ENCODE data around the gene POLD2. TPM values are rescaled to one million over a fixed set of nuclear protein-coding genes. Genes with fewer than 3 reads are reported as not detected.

POLD2 gene
- total and polyA plus RNA-seq, 2 of the 8 experiments (the other 6 are each of a cell fraction or from before 2014, with no cell fraction given): 148 to 214 TPM

DNA sequence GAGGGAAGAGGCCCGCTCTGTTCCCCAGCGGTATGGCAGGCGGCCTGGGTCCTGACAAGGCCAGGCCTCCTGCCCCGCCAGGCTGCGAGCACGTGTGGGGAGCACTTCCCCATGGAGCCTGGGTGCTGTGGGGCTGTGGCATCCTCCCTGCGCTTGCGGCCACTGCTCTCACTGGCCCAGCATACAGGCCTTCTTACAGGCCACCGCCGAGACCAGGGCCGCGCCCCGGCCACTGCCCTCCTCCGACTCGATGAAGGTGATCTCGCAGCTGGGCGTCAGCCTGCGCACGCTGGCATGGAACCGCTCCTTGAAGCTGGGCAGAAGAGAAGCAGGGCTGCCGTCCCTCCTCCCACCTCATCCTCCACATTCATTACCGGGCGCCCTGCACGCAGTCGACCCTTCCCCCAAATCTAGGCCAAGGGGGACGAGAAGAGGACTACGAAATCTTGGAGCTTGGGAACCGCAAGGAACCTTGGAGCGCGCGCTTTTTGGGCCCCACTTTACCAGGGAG, 21.7 kb upstream of the POLD2 start:
- H4K91ac ChIP-seq (replicated peaks; ENCODE audit: insufficient read length, low read length): peak overlapping the region; percentile 51
- peaks cover 0 to 20% (median 8%) of the 10 kb centered on the region in 4 experiments; a peak in 4 of 7 replicates for H3K4me1 ChIP-seq (replicated peaks in 1 of 4; ENCODE audit: control insufficient read depth in 3 of 4, insufficient read depth in 4 of 4, low read length in 3 of 4)
- no peak overlapping the region for H3K23ac ChIP-seq (ENCODE audit: insufficient read length)
- no peaks in the 10 kb centered on the region for H3K36me3 ChIP-seq (ENCODE audit: control insufficient read depth in 2 of 4, insufficient read depth in 4 of 4, low read length in 3 of 4)
- no peaks in the 10 kb centered on the region for H4K20me1 ChIP-seq (replicated peaks in 1 of 2; ENCODE audit: control insufficient read depth in 1 of 2, insufficient read depth in 2 of 2, low read length in 2 of 2)
- FAIRE-seq (no peak), DNase-seq (ENCODE audit: low read depth in 1 of 2, low spot score in 2 of 2) (no peak)
- no peaks in the 10 kb centered on the region for H3K79me2 ChIP-seq (ENCODE audit: control insufficient read depth in 1 of 2, insufficient read depth in 2 of 2, low read length in 2 of 2)
- H4K5ac ChIP-seq (ENCODE audit: insufficient read length, low read depth, low read length): no peak overlapping the region
- peak overlapping the region in 3 of 4 experiments; percentile 12 to 68 (median 30); a peak in 5 of 8 replicates for H3K4me3 ChIP-seq (ENCODE audit: extremely low read depth in 1 of 4, insufficient read depth in 2 of 4, low read depth in 3 of 4, low read length in 4 of 4)
- peak overlapping the region; percentile 60 for H3K18ac ChIP-seq (ENCODE audit: extremely low read depth, low read length)
- H2AFZ ChIP-seq (ENCODE audit: low read length): peak overlapping the region; percentile 92; the same call in 1 of the 2 replicates
- H3K23me2 ChIP-seq (ENCODE audit: low read depth, low read length): peaks cover 8% of the 10 kb centered on the region; the same call in 1 of the 2 replicates
- peaks cover 13 to 27% (median 22%) of the 10 kb centered on the region in 4 experiments for H3K27me3 ChIP-seq (replicated peaks in 1 of 4; ENCODE audit: control insufficient read depth in 3 of 4, extremely low read depth in 1 of 4, insufficient read depth in 3 of 4, low read length in 3 of 4)
- H2BK15ac ChIP-seq (ENCODE audit: low read length): no peak overlapping the region
- H3K56ac ChIP-seq (replicated peaks; ENCODE audit: insufficient read length, low read depth, low read length): no peak overlapping the region
- no peak overlapping the region for H3K9ac ChIP-seq (replicated peaks in 1 of 4; ENCODE audit: extremely low read depth in 1 of 4, low read depth in 3 of 4, low read length in 3 of 4)
- peak overlapping the region; percentile 53; the same call in 1 of the 2 replicates for H2BK12ac ChIP-seq (ENCODE audit: low read depth, low read length)
- WGBS, 2 experiments (ENCODE audit: extremely low coverage in 1 of 2, insufficient coverage in 1 of 2, insufficient read length in 1 of 2, insufficient replicate concordance in 2 of 2, low coverage in 1 of 2, low lambda C conversion rate in 2 of 2, missing lambda C conversion rate in 1 of 2): 68% methylated on average over 31 of the region's 31 CpGs; no CpG with 5 or more reads in 1 of the 2 experiments
- H2AK5ac ChIP-seq (ENCODE audit: low read depth, low read length): no peak overlapping the region
- no peak for TF ChIP-seq CBX5 (IDR thresholded peaks at IDR 0.05; ENCODE audit: low read depth, low read length)
- TF ChIP-seq SUZ12 (IDR thresholded peaks at IDR 0.05; ENCODE audit: low read length): peak; percentile 62; the same call in 1 of the 2 replicates
- peak; percentile 62 for TF ChIP-seq EZH2 (IDR thresholded peaks at IDR 0.05; ENCODE audit: low read depth, low read length, severe bottlenecking)
- no peak overlapping the region for H3K4ac ChIP-seq (replicated peaks; ENCODE audit: insufficient read length, low read depth, low read length)
- H2BK20ac ChIP-seq (ENCODE audit: low read length): no peak overlapping the region
- H3K27ac ChIP-seq (ENCODE audit: low read depth, low read length): no peak overlapping the region
- H3K14ac ChIP-seq (ENCODE audit: insufficient read length): no peak overlapping the region
- H4K8ac ChIP-seq (ENCODE audit: extremely low read depth, insufficient read depth, low read length): peak overlapping the region; percentile 81; the same call in 1 of the 2 replicates
- peak overlapping the region; percentile 67 to 89 for H3K4me2 ChIP-seq (ENCODE audit: insufficient read depth in 1 of 2, low read depth in 2 of 2, low read length in 2 of 2)
- CTCF ChIA-PET (ENCODE audit: partially characterized antibody): interaction anchor here (0.9 to 4.5 kb wide), 5 partner anchors 9 to 420 kb away, joined by 3 to 27 read pairs (median 4); no protein-coding TSS in a partner anchor
- POLR2A ChIA-PET (ENCODE audit: partially characterized antibody): interaction anchor here (0.7 to 0.8 kb wide), 2 partner anchors 19 to 22 kb away, joined by 3 read pairs; partner anchors contain the start of gene POLD2
- H3K79me1 ChIP-seq (ENCODE audit: low read depth, low read length): no peaks in the 10 kb centered on the region
- no peak overlapping the region for H2BK5ac ChIP-seq (ENCODE audit: low read depth, low read length)
- no peak overlapping the region for H2BK120ac ChIP-seq (replicated peaks; ENCODE audit: low read depth, low read length)
- no peaks in the 10 kb centered on the region for H3K9me3 ChIP-seq (ENCODE audit: insufficient read depth in 2 of 2, low read depth in 1 of 2, low read length in 1 of 2)

Measured in H1 (cell line).